Psoas muscle (tissue), 8 donors: ENCODE data around the gene LRRC34. TPM values are rescaled to one million over a fixed set of nuclear protein-coding genes. Genes with fewer than 3 reads are reported as not detected.

Experiments used
- ATAC-seq, 4 donors: fragments of 200-7000 bp; cut with Tn5 transposase; one replicate each; pipeline ENCODE4 v1.9.1; 2020; ENCODE audit warnings: moderate library complexity in 3 of 4, mild to moderate bottlenecking in 2 of 4
- DNase-seq, 2 donors: peaks; one replicate each; pipeline ENCODE4 v3.0.0-alpha.2; 2020
- H3K27ac ChIP-seq: fragments of 200-600 bp; one replicate; pipeline ENCODE4 v1.8.0; 2022
- H3K27me3 ChIP-seq, 3 donors: fragments of 200-600 bp in 1 of 3; one replicate each; pipeline versions ENCODE4 v1.6.1 to v1.8.0; 2013 to 2022; ENCODE audit warnings: low read length in 2 of 3, mild to moderate bottlenecking in 2 of 3, moderate library complexity in 1 of 3; ENCODE audit not compliant: insufficient read depth in 3 of 3
- H3K36me3 ChIP-seq, 2 donors: fragments of 200-600 bp in 1 of 2; one replicate each; pipeline versions ENCODE4 v1.6.1 to v1.8.0; 2013 to 2022; ENCODE audit warnings: low read depth in 1 of 2, mild to moderate bottlenecking in 1 of 2, moderate library complexity in 1 of 2; ENCODE audit not compliant: insufficient read depth in 1 of 2
- H3K4me1 ChIP-seq: fragments of 200-600 bp; one replicate; pipeline ENCODE4 v1.8.0; 2022
- H3K4me3 ChIP-seq: fragments of 200-600 bp; one replicate; pipeline ENCODE4 v1.8.0; 2022; ENCODE audit warnings: mild to moderate bottlenecking
- H3K9me3 ChIP-seq: fragments of 200-600 bp; one replicate; pipeline ENCODE4 v1.8.0; 2022
- CTCF ChIP-seq: fragments of 200-600 bp; IDR thresholded peaks from one replicate; pipeline ENCODE4 v1.8.0; 2022; ENCODE audit warnings: antibody characterized with exemption
- WGBS, 3 donors: extraction: QIAGEN DNeasy Blood & Tissue Kit; methylation state at CpG; one replicate each; pipeline versions ENCODE4 v1.1.6 to v1.1.7; 2013; 5-methylcytosine and 5-hydroxymethylcytosine counted together
- intact Hi-C, 2 donors: fragments of 100-400 bp; cut with DNase I; formaldehyde crosslinking; loops; one replicate each; pipeline versions ENCODE4 v1.11.0 to v1.14.2; 2022
- polyA plus RNA-seq, 3 donors: library from polyadenylated mRNA; stranded (reverse); fragments of 200-250 nt; gene quantifications; one replicate each; pipeline ENCODE4 v1.2.3, GENCODE V29; 2013
- total RNA-seq, 4 donors: library from RNA; stranded (reverse); fragmentation: NEBNext Ultra II Directional in 2 of 4; extraction: Animal tissue kit (Norgen Biotek cat#: 25700) in 2 of 4; gene quantifications; one replicate each; pipeline versions ENCODE4 v1.2.1 to v1.2.4, GENCODE V29; 2021 to 2023
- donor health status: healthy with polysubstance abuse.
- donor health status: DM: no; HTN: no; CAD: no; lungs with moderate emphysema.
- donor health status: Bipolar disorder and iron deficiency.
- donor health status: healthy.
- donor health status: DM: yes; HTN: yes; CAD: no.
- donor health status: DM: no; HTN: no; CAD: no.
- donor health status: DM: no; HTN: no; CAD: no.
- donor health status: DM: yes; HTN: yes; CAD: no.

The LRRC34 gene
- total and polyA plus RNA-seq, 7 donors, result 0.23 to 1.7 (median 0.40) TPM

GRCh38 chr3:169850618-169851017 lies 37.9 kb upstream of the LRRC34 start:
- intact Hi-C loops, result no loop called here
- DNase-seq (no peak), ATAC-seq (no peak)
- Histone ChIP-seq H3K9me3 (no peaks in the 10 kb centered on the region), H3K36me3 (no peaks in the 10 kb centered on the region), H3K4me1 (no peaks in the 10 kb centered on the region), H3K27me3 (peaks cover 0 to 8% (median 0%) of the 10 kb centered on the region in 3 donors), H3K4me3 (no peak overlapping the region), H3K27ac (no peak overlapping the region)
- no peak for TF ChIP-seq CTCF

GRCh38 chr3:169848741-169849140 lies 36.0 kb upstream of the LRRC34 start:
- no peak for DNase-seq
- intact Hi-C loops, result no loop called here
- Histone ChIP-seq H3K27me3 (peaks cover 0 to 8% (median 0%) of the 10 kb centered on the region in 3 donors), H3K27ac (no peak overlapping the region), H3K9me3 (no peaks in the 10 kb centered on the region), H3K36me3 (no peaks in the 10 kb centered on the region), H3K4me3 (no peak overlapping the region), H3K4me1 (no peaks in the 10 kb centered on the region)
- TF ChIP-seq CTCF, result no peak
- ATAC-seq, result no peak
- 96 to 100% (median 97%) methylated on average over 3 of the region's 3 CpGs for whole genome bisulfite sequencing, 3 donors

- ATAC-seq (no peak), DNase-seq (no peak)
- H3K27me3 ChIP-seq, result peaks cover 0 to 8% (median 0%) of the 10 kb centered on the region in 3 donors
- TF ChIP-seq CTCF, result no peak
- H3K36me3 ChIP-seq, result no peaks in the 10 kb centered on the region
- no peaks in the 10 kb centered on the region for H3K4me1 ChIP-seq
- H3K4me3 ChIP-seq, result no peak overlapping the region
- no peak overlapping the region for H3K27ac ChIP-seq
- WGBS, 3 donors, result 52 to 57% (median 54%) methylated on average over 4 of the region's 4 CpGs
- H3K9me3 ChIP-seq, result no peaks in the 10 kb centered on the region
- intact Hi-C loops, result no loop called here
These were observed 35.2 kb upstream of the LRRC34 start for GRCh38 chr3:169847896-169848295.

GRCh38 chr3:169846458-169847193 lies 33.9 kb upstream of the LRRC34 start:
- DNase-seq (no peak), ATAC-seq (no peak)
- no peak overlapping the region for H3K27ac ChIP-seq
- H3K36me3 ChIP-seq, result no peaks in the 10 kb centered on the region
- TF ChIP-seq CTCF, result no peak
- H3K9me3 ChIP-seq, result no peaks in the 10 kb centered on the region
- peaks cover 0 to 2% (median 0%) of the 10 kb centered on the region in 3 donors for H3K27me3 ChIP-seq
- 86 to 91% (median 90%) methylated on average over 11 of the region's 11 CpGs for WGBS, 3 donors
- H3K4me1 ChIP-seq, result no peaks in the 10 kb centered on the region
- intact Hi-C loops, result no loop called here
- H3K4me3 ChIP-seq, result no peak overlapping the region

GRCh38 chr3:169842960-169843359 lies 30.3 kb upstream of the LRRC34 start:
- no peak overlapping the region for H3K27ac ChIP-seq
- H3K27me3 ChIP-seq, result peaks cover 0 to 2% (median 0%) of the 10 kb centered on the region in 3 donors
- no peaks in the 10 kb centered on the region for H3K4me1 ChIP-seq
- no peaks in the 10 kb centered on the region for H3K36me3 ChIP-seq
- H3K9me3 ChIP-seq, result no peaks in the 10 kb centered on the region
- intact Hi-C loops, result no loop called here
- TF ChIP-seq CTCF, result no peak
- no peak for DNase-seq
- no peak overlapping the region for H3K4me3 ChIP-seq
- no peak for ATAC-seq
- 49 to 58% (median 56%) methylated on average over 3 of the region's 3 CpGs for WGBS, 3 donors
